Spleen (tissue), 11 donors: ENCODE results near the gene IKBKE. TPM values are rescaled to one million over a fixed set of nuclear protein-coding genes. Genes with fewer than 3 reads are reported as not detected.
A peak's percentile ranks its signal among the peaks of the same experiment; 100 is the strongest.

Experiments
- DNase-seq: peaks from one replicate; pipeline ENCODE4 v3.0.0-alpha.2; 2020
- H3K27ac ChIP-seq, 8 donors: fragments of 200-600 bp; sonication (generic) in 7 of 8; 1 replicate in 4 of 8; 2 replicates in 4 of 8; pipeline versions ENCODE4 v1.5.0 to v1.8.0; 2016 to 2021; ENCODE audit warnings: inconsistent platforms in 4 of 8, mild to moderate bottlenecking in 4 of 8, moderate library complexity in 1 of 8
- H3K27me3 ChIP-seq, 7 donors: fragments of 200-600 bp; sonication (generic) in 6 of 7; replicated peaks in 1 of 7; 1 replicate in 4 of 7; 2 replicates in 3 of 7; pipeline versions ENCODE4 v1.5.0 to v1.8.0; 2016 to 2021; ENCODE audit warnings: inconsistent platforms in 3 of 7, mild to moderate bottlenecking in 1 of 7
- H3K36me3 ChIP-seq, 6 donors: fragments of 200-600 bp; sonication (generic) in 5 of 6; 1 replicate in 4 of 6; 2 replicates in 2 of 6; pipeline versions ENCODE4 v1.5.0 to v1.8.0; 2016 to 2021; ENCODE audit warnings: inconsistent platforms in 2 of 6
- H3K4me1 ChIP-seq, 6 donors: fragments of 200-600 bp; sonication (generic) in 5 of 6; 1 replicate in 3 of 6; 2 replicates in 3 of 6; pipeline versions ENCODE4 v1.5.0 to v1.8.0; 2016 to 2021; ENCODE audit warnings: inconsistent platforms in 3 of 6
- H3K4me3 ChIP-seq, 8 donors: fragments of 200-600 bp; sonication (generic) in 7 of 8; 1 replicate in 4 of 8; 2 replicates in 4 of 8; pipeline versions ENCODE4 v1.5.0 to v1.8.0; 2016 to 2021; ENCODE audit warnings: inconsistent platforms in 4 of 8, mild to moderate bottlenecking in 4 of 8, moderate library complexity in 2 of 8
- H3K9me3 ChIP-seq, 8 donors: fragments of 200-600 bp; sonication (generic) in 7 of 8; 1 replicate in 4 of 8; 2 replicates in 4 of 8; pipeline versions ENCODE4 v1.5.0 to v1.8.0; 2016 to 2021; ENCODE audit warnings: inconsistent platforms in 4 of 8
- POLR2A ChIP-seq, 3 donors: fragments of 450-650 bp; IDR thresholded peaks; one replicate each; pipeline ENCODE4 v1.5.1; 2017; ENCODE audit warnings: antibody characterized with exemption in 3 of 3, mild to moderate bottlenecking in 1 of 3
- POLR2AphosphoS5 ChIP-seq, 3 donors: sonication (generic); formaldehyde crosslinking; IDR thresholded peaks; one replicate each; pipeline ENCODE4 v1.5.1; 2017; ENCODE audit warnings: antibody characterized with exemption in 3 of 3
- WGBS, 5 donors: extraction: QIAGEN DNeasy Blood & Tissue Kit in 3 of 5; methylation state at CpG; one replicate each; pipeline versions ENCODE4 v1.1.5 to v1.1.7; 2013 to 2018; 5-methylcytosine and 5-hydroxymethylcytosine counted together
- intact Hi-C: fragments of 100-400 bp; cut with DNase I; formaldehyde crosslinking; loops from one replicate; pipeline ENCODE4 v1.15.0; 2023; ENCODE audit warnings: low total_unique reads
- polyA plus RNA-seq, 3 donors: library from polyadenylated mRNA; stranded (reverse); fragments of 200-250 nt; gene quantifications; one replicate each; pipeline ENCODE4 v1.2.1, GENCODE V29; 2013
- total RNA-seq, 7 donors: library from RNA; depleted of rRNA in 3 of 7; stranded (reverse); fragments of >200 nt in 3 of 7; fragmentation: NEBNext Ultra II Directional in 4 of 7; extraction: Animal tissue kit (Norgen Biotek cat#: 25700) in 4 of 7; gene quantifications; one replicate each; pipeline versions ENCODE4 v1.1.0 to v1.2.1, GENCODE V29; 2016 to 2021
- TF ChIP-seq, protein P1 (sequence below), 11 experiments: fragments of 200-600 bp in 7 of 11; fragments of 450-650 bp in 4 of 11; sonication (generic) in 4 of 11; IDR thresholded peaks in 8 of 11; conservative IDR thresholded peaks in 3 of 11; 1 replicate in 7 of 11; 2 replicates in 4 of 11; pipeline versions ENCODE4 v1.4.0 to v1.8.0; 2016 to 2021; ENCODE audit warnings: antibody characterized with exemption in 11 of 11, inconsistent platforms in 4 of 11, mild to moderate bottlenecking in 1 of 11
- donor health status: healthy with polysubstance abuse.
- donor health status: DM: no; HTN: no; CAD: no; lungs with moderate emphysema.
- donor health status: DM: no; HTN: no; CAD: no.
- donor health status: Bipolar disorder and iron deficiency.
- donor health status: healthy.
- donor health status: DM: no; HTN: no; CAD: no.
- donor health status: DM: yes; HTN: yes; CAD: no.

The IKBKE gene
- total and polyA plus RNA-seq, 10 donors: 11.3 to 37.3 (median 29.7) TPM

DNA sequence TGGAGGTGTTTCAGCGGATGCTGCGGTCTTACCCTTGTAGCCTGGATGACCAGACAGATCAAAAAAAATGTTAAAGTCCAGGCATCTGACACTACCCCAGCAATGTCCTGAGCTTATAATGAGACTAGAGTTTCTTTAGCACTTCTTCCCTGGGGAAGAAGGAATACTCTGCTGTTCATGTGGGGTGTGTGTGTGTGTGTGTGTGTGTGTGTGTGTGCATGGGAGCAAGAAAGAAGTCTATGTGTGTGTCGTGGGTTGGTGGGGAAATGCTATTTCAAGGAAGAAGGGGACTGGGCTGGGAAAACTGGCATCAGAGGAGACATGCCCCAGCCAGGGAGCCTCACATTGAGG lies 34.1 kb downstream of the IKBKE start:
- Histone ChIP-seq H3K27ac (peak overlapping the region in 5 of 8 donors; percentile 17 to 84 (median 46)), H3K4me1 (peaks cover 3 to 90% (median 48%) of the 10 kb centered on the region in 6 donors), H3K27me3 (peaks cover 0 to 38% (median 13%) of the 10 kb centered on the region in 7 donors), H3K36me3 (peaks cover 0 to 7% (median 0%) of the 10 kb centered on the region in 6 donors), H3K4me3 (no peak overlapping the region), H3K9me3 (no peaks in the 10 kb centered on the region)
- TF ChIP-seq POLR2AphosphoS5 (IDR thresholded peaks at IDR 0.05): no peak
- no peak for TF ChIP-seq POLR2A (IDR thresholded peaks at IDR 0.05)
- TF ChIP-seq, protein P1, sequence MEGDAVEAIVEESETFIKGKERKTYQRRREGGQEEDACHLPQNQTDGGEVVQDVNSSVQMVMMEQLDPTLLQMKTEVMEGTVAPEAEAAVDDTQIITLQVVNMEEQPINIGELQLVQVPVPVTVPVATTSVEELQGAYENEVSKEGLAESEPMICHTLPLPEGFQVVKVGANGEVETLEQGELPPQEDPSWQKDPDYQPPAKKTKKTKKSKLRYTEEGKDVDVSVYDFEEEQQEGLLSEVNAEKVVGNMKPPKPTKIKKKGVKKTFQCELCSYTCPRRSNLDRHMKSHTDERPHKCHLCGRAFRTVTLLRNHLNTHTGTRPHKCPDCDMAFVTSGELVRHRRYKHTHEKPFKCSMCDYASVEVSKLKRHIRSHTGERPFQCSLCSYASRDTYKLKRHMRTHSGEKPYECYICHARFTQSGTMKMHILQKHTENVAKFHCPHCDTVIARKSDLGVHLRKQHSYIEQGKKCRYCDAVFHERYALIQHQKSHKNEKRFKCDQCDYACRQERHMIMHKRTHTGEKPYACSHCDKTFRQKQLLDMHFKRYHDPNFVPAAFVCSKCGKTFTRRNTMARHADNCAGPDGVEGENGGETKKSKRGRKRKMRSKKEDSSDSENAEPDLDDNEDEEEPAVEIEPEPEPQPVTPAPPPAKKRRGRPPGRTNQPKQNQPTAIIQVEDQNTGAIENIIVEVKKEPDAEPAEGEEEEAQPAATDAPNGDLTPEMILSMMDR (IDR thresholded peaks at IDR 0.05 in 8 of 11, conservative IDR thresholded peaks at IDR 0.05 in 3 of 11): no peak
- peak; percentile 4 for DNase-seq
- intact Hi-C loops: no loop called here
- 44 to 65% (median 55%) methylated on average over 3 of the region's 3 CpGs for WGBS, 5 donors

DNA sequence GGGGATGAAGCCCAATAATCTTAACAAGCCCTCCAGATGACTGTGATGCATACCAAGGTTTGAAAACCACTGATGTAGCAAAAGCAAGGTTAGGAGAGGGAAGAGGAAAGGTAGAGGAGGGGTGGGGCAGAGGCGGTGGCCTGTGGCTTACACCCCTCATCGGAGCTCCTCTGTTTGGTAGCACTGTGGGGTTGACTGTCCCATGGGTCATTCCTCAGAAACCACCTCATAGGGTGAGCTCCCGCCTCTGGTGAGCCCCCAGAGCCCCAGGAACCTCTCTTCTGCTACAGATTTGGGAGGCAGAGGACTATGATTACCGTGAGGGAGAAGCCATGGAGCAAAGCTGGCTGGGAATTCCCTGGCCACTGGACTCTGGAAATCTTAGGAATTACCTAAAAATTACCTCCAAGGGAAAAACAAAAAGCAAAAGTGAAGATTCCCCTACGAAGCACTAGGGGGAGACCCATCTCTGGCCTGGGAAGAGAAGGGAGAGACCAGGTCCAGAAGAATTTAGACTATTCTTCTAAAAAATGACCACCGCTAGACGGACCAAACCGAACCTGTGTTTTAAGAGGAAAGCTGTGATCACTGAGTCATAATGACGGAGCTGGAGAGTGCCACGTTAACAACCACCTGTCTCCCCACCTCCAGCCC lies 35.6 kb downstream of the IKBKE start:
- Histone ChIP-seq H3K9me3 (no peaks in the 10 kb centered on the region), H3K4me1 (peaks cover 3 to 84% (median 48%) of the 10 kb centered on the region in 6 donors), H3K27ac (peak overlapping the region in 6 of 8 donors; percentile 58 to 84 (median 74)), H3K27me3 (peaks cover 0 to 51% (median 14%) of the 10 kb centered on the region in 7 donors), H3K36me3 (no peaks in the 10 kb centered on the region), H3K4me3 (peak overlapping the region in 5 of 8 donors; percentile 67 to 93 (median 76))
- peak; percentile 39 for DNase-seq
- intact Hi-C loops: no loop called here
- 57 to 67% (median 65%) methylated on average over 10 of the region's 10 CpGs for WGBS, 5 donors
- TF ChIP-seq POLR2AphosphoS5 (IDR thresholded peaks at IDR 0.05) (no peak), POLR2A (IDR thresholded peaks at IDR 0.05) (no peak)
- TF ChIP-seq, protein P1 (IDR thresholded peaks at IDR 0.05 in 8 of 11, conservative IDR thresholded peaks at IDR 0.05 in 3 of 11): peak in 8 of 11 experiments; percentile 23 to 49 (median 33)

DNA sequence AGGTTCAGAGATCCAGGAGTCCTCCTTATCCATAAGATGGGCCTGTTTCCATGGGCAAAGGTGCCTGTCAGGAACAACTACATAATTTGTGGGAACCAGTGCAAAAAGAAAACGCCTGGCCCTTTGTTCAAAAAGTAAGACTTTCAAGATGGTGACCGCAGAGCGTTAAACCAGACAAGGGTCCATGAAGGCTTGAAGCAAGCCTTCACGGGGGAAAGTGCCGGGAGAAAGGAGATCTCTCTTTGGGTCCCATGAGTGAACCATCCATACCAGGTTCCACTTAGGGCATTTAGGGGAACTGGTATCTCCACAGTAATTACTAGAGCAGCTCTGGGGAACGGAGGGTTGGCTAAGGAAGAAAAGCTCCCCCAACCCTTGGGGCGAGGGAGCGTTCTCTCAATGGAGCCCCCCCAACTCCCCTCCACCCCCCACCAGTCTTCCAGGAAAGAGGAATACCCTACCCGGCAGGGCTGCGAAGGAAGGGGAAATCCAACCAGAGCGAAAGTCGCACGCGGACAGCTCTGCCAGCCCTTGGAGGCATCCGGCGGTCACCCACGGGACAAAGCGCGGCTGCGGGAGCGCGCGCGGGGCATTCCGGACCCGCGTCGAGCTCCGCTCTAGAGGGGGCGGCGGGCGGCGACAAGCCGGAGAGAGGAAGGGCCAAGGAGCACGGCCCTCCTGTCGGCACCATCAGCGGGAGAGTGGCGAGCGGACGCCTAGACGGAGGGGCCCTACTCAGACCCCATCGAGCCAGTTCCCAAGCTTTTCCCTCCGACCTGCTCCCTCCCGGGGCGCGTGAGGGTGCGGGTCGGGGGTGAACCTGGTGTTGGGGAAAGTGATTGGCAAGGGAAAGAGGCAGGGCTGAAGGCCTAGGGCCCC lies 36.4 kb downstream of the IKBKE start:
- intact Hi-C loops: no loop called here
- H3K4me3 ChIP-seq: peak overlapping the region; percentile 49 to 93 (median 68)
- peaks cover 3 to 87% (median 52%) of the 10 kb centered on the region in 6 donors for H3K4me1 ChIP-seq
- TF ChIP-seq, protein P1 (IDR thresholded peaks at IDR 0.05 in 8 of 11, conservative IDR thresholded peaks at IDR 0.05 in 3 of 11): no peak
- TF ChIP-seq POLR2AphosphoS5 (IDR thresholded peaks at IDR 0.05) (peak in 1 of 3 donors; percentile 10), POLR2A (IDR thresholded peaks at IDR 0.05) (no peak)
- peak overlapping the region in 7 of 8 donors; percentile 63 to 84 (median 73) for H3K27ac ChIP-seq
- H3K9me3 ChIP-seq: no peaks in the 10 kb centered on the region
- peaks cover 0 to 59% (median 14%) of the 10 kb centered on the region in 7 donors for H3K27me3 ChIP-seq
- peak; percentile 85 for DNase-seq
- 10 to 11% (median 10%) methylated on average over 44 to 48 of the region's 48 CpGs for WGBS, 5 donors
- H3K36me3 ChIP-seq: no peaks in the 10 kb centered on the region
